Stimulated activated CD4-positive, alpha-beta T cell treated with anti-CD3 and anti-CD28 coated beads, Interleukin-15, amount 100 ng/mL, for 24 hours (primary cell): ENCODE data around the gene PNISR.

ENCODE experiments used
- DNase-seq: peaks from one replicate; pipeline ENCODE4 v3.0.0-alpha.2; 2020

PNISR gene

DNA sequence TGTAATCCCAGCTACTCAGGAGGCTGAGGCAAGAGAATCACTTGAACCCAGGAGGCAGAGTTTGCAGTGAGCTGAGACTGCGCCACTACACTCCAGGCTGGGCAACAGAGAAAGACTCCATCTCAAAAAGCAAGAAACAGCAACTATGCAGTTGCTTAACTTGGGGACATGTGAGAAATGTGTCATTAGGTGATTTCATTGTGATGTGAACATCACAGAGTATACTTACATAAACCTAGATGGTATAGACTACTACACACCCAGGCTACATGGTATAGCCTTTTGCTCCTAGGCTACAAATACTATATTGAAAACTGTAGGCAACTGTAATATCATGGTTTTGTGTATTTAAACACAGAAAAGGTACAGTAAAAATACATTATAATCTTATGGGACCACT is 27.8 kb downstream of the PNISR start:
- DNase-seq, result no peak

DNA sequence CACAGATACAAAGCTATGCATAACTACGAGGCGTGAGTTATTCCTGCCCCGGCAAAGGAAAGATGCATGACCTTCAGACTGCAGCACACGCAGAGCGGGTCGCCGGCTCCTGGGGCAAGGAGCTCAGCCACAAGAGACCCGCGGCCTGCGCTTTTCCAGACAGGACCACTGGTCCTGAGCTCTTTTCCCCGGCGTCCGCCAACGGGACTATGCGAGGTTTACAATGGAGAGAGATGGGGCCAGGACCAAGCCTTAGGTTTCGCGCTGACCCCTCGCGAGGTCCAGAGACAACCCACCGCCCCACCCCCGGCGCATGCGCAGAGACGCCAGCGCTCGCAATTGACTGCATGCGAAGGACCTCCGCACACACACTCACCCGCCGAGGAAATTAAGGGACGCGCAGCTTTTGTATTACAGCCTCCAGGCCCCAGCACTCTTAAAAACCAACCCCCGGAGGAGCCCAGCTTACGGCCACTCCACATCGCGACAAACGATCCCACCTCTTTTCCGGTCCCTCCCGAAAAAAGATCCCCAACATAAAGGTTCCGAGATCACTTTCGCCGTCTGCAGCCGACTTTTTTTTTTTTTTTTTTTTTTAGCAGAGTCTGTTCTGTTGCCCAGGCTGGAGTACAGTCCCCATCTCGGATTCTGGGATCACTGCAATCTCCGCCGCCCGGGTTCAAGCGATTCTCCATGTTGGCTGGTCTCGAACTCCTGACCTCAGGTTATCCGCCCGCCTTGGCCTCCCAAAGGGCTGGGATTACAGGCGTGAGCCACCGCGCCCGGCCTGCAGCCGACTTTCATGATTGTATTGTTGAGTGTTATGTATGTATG is 31.2 kb downstream of the PNISR start, which contains the start of gene COQ3:
Gene COQ3, minus strand, starts transcription at position 498 of the 834 bp plus-strand sequence. Its CDS starts 16 bp downstream, at position 482.
- DNase-seq, result peak; percentile 73

DNA sequence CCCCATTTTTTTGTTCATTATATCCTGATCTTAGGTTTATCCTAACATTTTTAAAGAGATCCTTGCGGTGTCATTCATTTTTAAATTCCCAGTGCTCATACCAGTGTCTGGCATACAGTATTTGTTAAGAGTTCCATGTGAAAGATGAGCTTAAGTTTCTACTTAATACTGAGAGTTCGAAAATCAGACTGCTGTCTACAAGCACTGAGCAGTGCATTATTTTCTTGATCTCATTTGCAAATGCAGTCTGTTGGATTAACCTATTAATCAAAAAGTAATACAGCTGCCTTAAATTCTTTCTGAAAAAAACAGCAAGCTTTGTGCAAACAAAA is 31.8 kb downstream of the PNISR start:
- no peak for DNase-seq

DNA sequence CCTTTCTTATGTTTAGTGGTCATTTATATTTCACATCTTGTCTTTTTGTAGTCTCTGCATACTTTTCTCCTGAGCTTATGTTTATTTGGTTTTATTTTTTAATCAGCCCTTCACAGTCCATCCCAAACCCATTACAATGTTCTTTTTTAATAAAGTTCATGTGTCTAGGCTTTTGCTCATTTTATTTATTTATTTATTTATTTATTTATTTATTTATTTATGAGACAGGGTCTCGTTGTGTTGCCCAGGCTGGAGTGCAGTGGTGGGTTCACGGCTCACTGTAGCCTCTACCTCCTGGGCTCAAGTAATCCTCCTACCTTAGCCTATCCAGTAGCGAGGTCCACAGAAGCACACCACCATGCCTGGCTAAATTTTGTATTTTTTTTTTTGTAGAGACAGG is 34.2 kb downstream of the PNISR start:
- no peak for DNase-seq

DNA sequence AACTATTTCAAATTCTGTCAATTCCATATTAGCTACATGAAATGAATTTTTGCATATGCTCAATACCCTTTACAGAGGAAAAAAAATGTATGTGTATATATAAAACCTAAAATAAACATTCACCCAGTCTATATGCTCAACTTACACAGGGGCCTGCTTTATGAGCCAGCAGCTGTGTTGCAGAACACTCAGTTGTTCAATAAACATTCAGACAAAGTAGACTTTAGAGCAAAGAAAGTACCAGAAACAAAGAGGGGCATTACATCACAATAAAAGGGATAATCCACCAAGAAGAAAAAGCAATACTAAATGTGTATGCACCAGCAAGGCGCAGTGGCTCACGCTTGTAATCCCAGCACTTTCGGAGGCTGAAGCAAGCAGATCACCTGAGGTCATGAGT is 40.6 kb downstream of the PNISR start:
- no peak for DNase-seq

DNA sequence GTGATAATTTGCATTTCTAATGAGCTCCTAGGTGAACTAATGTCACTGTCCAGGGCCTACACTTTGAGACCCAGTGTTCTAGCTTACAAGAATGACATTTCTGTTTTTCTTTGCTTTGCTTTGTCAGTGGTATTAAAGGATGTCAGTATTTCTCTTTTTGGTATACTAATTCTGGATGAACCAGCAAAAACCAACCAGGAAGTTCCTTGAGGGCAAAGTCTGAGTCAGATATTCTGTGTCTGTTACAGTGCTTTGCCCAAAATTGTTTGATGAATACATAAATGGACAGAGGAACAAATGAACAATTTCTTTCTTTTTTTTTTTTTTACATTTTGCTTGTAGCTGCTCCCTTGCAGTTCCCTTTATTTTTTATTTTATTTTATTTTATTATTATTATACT is 46.5 kb downstream of the PNISR start:
- DNase-seq, result no peak

DNA sequence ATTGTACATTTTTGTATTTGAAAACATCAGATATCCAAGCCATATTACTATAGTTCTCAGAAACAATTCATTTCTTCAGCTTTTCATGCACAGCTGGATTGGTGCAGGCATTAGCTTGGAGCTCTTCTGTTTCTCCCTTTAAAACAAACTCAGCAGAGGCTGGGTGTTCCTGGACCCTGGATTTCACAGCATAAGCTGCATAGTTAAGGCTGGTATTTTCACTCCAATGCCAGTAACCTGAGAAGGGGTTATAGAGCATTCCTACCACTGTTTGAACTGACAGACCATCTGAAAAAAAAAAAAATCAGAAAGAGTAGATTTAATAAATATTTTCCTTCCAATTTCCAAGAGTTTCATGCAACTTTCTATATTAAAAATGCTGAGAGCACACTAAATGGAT is 55.6 kb downstream of the PNISR start:
- no peak for DNase-seq

DNA sequence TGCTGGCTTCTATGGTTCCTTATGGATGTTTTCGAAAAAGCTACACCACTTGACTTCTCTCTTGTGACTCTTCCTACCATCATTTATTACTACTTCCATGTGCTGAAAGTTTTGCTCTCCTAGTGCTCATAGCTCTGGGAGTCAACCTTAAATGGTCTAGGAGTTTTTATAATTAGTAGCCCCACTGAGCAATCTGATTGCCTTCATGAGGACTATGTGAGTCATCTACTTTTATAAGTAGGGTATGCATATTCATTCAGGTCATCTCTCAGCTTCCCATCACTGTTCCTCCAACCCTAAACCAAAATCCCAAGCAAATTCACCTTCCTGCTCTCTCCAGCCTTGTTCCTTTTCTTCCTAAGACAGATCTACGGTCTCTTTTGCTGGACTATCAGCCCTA is 58.3 kb downstream of the PNISR start:
- no peak for DNase-seq

DNA sequence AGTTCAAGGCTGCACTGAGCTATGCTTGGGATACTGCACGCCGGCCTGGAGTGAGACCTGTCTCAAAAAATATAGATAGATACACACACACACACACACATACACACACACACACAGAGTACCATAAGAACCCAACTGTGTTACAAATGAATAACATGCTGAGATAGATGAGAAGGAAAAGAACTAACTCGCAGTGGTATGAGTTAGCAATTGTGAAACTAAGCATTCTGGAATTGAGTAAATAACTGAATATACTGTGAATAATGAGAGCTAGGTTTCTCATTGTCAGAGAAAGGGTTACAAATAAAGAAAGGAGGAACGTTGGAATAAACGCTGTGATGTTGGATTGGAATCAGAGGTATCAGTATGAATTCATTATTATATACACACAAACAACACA is 61.1 kb downstream of the PNISR start:
- no peak for DNase-seq

DNA sequence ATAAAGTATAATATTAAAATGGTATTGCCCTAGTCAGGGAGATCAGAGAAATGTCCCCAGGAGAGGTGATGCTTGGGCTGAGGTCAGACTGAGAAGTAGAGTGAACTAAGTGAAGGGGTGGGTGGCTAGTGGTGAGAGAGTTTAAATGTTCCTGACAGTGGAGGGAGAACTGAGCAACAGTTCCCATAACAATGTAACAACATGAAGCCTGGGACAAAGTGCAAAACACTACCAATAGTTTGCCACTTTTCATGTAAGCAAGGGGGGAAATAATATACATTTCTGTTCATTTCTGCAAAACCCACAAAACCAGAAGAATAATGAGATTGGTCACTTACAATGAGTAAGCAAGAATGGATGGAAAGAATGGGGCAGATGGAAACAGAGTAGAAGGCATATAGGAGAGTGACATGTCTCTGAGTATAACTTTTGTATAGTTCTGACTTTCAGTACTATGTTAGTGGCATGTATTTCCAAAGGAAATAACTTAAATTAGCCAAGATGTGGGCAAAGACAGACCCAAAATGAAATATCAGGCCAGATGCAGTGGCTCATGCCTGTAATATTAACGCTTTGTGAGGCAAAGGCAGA is 62.3 kb downstream of the PNISR start:
- no peak for DNase-seq

DNA sequence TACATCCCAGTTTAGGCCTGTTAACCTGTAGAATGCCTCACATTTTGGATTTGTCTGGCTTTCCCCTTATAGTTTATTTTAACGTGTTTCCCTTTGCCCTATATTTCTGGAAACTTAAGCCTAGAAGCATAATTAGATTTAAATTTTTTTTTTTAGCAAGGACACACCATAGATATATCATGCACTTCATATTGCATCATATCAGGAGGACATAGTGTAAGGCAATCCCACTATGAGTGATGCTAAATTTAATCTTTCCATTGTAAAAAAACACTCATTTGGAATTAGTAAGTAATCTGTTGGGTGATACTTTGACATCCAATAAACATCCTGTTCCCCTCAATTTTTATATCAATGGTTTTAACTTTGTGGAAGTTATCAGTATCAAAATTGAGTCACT is 65.3 kb downstream of the PNISR start:
- DNase-seq, result no peak

DNA sequence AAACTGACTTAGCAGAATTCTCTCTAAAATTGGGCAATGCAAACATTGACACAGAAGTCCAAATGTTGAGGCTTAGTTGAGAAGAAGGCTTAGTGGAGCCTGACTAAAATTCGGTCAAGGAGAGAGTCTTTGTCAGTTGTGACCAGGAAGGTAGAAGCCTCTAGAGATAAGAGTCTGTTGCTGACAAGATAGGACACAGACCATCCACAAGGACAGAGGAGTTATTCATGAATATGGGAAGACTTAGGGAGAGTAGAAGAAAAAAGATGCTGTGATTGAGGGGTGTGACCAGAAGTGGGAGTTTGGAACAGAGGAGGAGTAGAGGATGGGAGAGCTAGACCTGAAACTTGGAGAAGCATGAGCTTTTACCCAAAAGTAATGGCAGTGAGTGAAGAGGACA is 68.5 kb downstream of the PNISR start:
- no peak for DNase-seq

DNA sequence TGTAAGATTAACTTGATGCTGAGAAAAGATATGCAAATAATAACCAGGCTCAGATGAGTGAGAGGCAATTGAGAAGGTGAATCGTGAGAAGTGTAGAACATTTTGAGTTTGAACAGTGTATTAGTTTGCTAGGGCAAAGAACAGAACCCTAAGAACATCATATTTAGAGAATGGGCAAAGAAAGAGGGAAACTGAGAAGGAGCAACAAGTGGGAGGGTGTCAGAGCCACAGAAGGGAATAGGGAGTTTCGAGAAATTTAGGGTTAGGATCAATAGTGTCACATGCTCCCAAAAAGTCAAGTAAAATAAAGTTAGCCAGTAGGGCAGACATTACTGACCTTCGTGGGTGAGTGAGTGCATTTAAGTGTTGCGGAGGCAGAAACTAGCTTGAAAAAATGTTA is 70.1 kb downstream of the PNISR start:
- no peak for DNase-seq

DNA sequence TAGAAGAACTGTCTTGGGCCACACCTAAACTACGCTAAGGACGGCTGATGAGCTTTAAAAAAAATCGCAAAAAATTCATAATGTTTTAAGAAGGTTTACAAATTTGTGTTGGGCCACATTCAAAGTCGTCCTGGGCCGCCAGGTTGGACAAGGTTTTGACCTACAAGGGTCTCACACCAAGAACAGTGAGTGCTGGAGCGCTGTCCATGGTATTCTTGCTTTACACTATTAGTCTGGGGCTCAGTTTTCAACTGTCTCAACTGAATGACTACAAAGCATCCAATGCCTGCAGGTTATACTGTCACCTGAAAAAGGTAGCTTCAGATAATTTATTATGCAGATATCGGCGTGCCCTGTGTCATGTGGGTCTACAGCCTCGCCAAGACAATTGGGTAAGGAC is 72.0 kb downstream of the PNISR start:
- no peak for DNase-seq

DNA sequence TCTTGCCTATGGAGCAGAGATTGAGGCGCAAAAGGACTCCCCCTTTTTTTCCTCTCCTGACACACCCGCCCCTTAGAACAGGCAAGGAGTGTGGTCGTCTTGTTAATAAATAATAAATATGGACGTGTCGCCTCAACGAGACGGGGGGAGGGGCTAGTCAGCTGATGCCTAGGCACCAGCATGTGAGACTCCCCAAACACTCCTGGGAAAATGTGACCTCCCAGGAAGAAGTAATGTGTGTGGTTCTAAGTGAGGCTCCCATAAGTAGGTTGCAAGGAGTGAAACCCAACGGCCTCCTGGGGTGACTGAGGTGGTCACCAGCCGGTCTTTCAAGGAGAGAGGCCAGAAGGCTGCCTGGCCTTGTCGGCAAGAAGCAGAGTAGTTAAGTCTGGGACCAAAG is 74.5 kb downstream of the PNISR start:
- no peak for DNase-seq

DNA sequence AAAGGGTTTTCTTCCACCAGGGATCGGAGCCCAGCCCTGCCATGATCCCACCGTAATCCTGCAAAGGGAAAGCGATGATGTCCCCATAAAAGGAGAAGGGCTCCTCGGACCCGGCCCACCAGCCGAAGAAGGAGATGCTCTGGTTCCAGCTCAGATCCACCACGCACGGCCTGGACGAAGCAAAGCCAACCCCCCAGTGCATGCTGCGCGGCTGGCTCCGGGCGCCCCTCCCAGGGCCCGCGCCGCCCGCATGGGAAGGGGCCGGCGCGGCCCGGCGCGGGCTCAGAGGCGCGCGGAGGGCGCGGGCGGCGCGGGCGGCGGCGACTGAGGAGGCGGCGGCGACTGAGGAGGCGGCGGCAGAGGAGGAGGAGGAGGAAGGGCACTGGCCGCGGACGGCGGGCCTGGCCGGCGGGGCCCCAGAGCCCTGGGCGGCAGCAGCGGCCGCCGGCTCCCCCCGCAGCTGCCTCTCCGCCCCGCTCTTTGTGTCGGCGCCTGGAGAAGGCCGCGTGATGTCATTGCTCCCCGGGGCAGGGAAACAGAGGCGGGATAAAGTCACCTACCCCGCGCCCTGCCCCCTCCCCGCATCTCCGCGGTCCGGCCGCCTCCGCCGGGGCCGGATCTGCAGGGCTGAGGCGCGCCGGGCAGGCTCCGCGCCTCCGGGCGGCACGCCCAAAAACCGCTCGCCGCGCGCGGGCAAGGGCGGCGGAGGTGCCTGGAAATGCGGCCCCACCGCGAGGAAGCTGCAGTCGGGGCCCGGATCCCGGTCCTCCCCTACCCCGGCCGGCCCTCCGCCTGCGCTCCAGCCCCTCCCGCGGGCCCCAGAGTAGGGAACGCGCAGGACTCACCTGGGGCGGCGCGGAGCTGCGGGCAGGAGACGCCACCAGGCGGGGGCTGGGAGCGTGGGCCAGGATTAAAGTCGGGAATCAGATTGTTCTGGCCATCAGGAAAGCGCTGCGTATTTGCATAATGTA is 75.7 kb downstream of the PNISR start, which contains the start of gene FAXC:
Gene FAXC, minus strand, starts transcription at position 504 of the 971 bp plus-strand sequence. Its CDS starts 302 bp downstream, at position 202.
- DNase-seq, result peak; percentile 32

DNA sequence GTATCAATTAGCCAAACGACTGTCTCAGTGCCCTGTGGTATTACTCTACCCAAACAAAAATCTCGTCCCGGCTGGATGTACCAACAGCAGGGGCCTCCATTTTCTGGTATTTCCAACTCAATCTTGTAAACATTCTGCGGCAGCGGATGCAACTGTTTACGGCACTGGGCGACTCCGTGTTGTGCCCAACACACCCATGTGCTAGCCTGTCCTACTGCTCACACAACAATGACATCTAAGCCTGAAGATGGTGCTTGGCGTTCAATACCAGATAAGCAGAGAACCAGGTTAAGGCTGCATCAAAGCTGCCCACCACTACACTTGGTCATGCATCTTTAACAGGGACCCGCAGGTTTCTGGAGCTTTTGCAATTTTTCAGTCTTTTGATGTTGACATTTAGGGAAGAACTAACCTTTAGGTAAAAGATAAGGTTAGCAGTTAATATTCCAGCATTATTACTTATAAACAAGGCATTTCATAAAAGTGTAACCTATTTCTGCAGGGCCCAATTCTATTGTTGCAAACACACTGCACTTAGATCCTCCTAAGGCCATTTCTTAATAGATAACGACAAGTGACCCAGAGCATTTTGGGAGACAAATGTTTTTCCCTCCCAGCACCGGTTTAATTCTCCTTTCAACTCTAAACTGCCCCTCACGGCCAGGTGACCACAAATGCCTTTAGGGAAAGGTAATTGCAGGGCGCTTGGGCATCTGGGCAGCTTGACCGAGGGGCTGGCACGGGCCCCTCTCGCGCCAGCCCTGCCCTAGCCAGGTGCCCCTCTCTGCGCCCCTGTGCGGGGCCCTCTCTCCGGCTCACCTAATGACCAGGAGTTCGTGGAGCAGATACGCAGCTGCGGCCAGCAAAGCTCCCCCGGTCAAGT is 76.6 kb downstream of the PNISR start:
- DNase-seq, result no peak
